Activated CD8-positive, alpha-beta memory T cell treated with anti-CD3 and anti-CD28 coated beads for 36 hours (primary cell): ENCODE data around the gene SUV39H2. TPM values are rescaled to one million over a fixed set of nuclear protein-coding genes. Genes with fewer than 3 reads are reported as not detected.

Source experiments
- total RNA-seq, 2 experiments: library from RNA; stranded (reverse); gene quantifications; one replicate each; pipeline ENCODE4 v1.2.3, GENCODE V29; 2021

The SUV39H2 gene
- total RNA-seq, 2 experiments from 2014 or later, result 41.8 to 43.3 TPM

Other genes with a start within 250 kb of the SUV39H2 start
- gene FAM107B, start 104.0 kb upstream of the SUV39H2 start, total RNA-seq, result 100 to 1,000 TPM; 140 to 142 TPM
- 1 to 10 TPM; 1.0 to 1.1 TPM for gene CDNF, start 40.8 kb upstream of the SUV39H2 start, total RNA-seq
- 10 to 100 TPM; 43.1 to 46.0 TPM for gene HSPA14, start 40.6 kb upstream of the SUV39H2 start, total RNA-seq
- gene MSANTD7, start 40.6 kb upstream of the SUV39H2 start, total RNA-seq, result 10 to 100 TPM; 25.6 to 27.1 TPM
- gene DCLRE1C, start 75.2 kb downstream of the SUV39H2 start, total RNA-seq, result 10 to 100 TPM; 12.0 to 16.4 TPM
- 1 to 10 TPM in 1 of 2 experiments, under 1 TPM in 1; 0.42 to 1.3 TPM for gene MEIG1, start 80.5 kb downstream of the SUV39H2 start, total RNA-seq
- gene OLAH, start 165.1 kb downstream of the SUV39H2 start, total RNA-seq, result under 1 TPM; 0.17 to 0.21 TPM
- 1 to 10 TPM in 1 of 2 experiments, under 1 TPM in 1; 0.89 to 1.2 TPM for gene ACBD7, start 209.9 kb downstream of the SUV39H2 start, total RNA-seq
- 10 to 100 TPM; 24.8 to 25.7 TPM for gene RPP38, start 218.5 kb downstream of the SUV39H2 start, total RNA-seq